Stimulated activated CD4-positive, alpha-beta T cell treated with anti-CD3 and anti-CD28 coated beads, Interleukin-12 subunit alpha, Interleukin-12 subunit beta, amount 100 ng/mL, for 4 hours (primary cell): ENCODE measurements around the gene ZNF732.
"Not testable (repeated sequence)": the region's sequence is repeated elsewhere in the genome, so short reads cannot be mapped to it uniquely, and the experiment has no call there.

Source experiments
- DNase-seq: peaks from one replicate; pipeline ENCODE4 v3.0.0-alpha.2; 2020

ZNF732 gene

GRCh38 chr4:304969-305680 is at the start of gene ZNF732:
TSS of gene ZNF732 (minus strand) at chr4:305474. CDS start at chr4:305310, 164 bp downstream.
- DNase-seq = no peak

DNA sequence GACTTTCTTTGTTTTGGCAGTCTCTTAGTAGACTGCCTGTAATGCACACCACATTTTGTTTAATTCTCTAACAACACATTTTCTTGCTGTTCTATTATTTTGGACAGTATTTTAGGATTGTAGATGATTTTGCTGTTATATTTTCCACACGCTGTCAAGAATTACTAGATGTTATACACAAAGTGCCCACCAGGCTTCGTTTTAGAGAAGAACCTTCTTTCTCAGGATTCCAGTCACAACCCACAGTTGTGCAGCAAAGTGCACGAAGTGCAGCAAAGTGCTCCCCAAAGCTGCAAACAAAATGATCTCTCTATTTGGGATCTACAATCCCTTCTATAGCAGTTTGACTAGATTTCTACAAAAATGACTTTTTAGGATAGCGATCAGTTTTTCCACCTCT is 34.7 kb upstream of the ZNF732 start:
- no peak for DNase-seq

GRCh38 chr4:338759-339097 is 33.5 kb upstream of the ZNF732 start:
- no peak for DNase-seq

DNA sequence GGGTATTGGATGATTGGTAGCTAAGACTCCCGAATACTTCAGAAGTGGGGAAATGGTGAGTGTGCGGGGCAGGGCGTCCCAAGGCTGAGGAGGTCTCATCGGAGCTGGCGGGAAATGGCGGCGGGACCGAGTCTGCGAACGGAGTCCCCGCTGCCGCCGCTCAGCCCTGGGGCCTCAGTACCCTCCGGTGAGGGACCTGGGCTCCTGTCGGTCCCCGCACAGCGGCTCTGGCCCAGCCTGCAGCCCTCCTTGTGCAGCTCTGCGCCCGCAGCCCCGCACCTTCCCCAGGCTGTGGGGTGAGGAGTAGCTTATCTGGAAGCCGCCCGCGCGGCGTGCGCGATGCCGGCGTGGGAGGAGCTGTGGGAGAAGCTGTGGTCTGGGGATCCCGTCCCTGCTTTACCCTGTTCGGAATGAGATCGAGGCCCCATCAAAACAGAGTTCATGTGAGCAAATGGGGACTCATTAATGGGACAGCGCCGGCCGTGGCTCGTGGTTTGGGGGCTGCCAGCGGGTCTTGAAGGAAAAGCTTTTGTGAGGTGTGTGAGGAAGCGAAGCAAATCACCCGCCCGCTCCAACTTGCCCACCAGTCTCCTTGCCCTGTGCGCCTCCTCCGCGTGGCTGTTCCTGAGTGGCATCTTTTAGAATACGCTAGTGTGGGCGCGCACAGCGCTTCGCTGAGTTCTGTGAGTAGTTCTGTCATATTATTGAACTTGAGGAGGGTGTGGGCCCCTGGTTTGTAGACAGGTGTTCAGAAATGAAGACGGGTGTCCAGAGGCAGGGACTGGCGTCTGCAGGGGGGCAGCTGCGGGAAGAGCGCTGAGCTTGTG is 32.9 kb upstream of the ZNF732 start:
- peak; percentile 54 for DNase-seq

DNA sequence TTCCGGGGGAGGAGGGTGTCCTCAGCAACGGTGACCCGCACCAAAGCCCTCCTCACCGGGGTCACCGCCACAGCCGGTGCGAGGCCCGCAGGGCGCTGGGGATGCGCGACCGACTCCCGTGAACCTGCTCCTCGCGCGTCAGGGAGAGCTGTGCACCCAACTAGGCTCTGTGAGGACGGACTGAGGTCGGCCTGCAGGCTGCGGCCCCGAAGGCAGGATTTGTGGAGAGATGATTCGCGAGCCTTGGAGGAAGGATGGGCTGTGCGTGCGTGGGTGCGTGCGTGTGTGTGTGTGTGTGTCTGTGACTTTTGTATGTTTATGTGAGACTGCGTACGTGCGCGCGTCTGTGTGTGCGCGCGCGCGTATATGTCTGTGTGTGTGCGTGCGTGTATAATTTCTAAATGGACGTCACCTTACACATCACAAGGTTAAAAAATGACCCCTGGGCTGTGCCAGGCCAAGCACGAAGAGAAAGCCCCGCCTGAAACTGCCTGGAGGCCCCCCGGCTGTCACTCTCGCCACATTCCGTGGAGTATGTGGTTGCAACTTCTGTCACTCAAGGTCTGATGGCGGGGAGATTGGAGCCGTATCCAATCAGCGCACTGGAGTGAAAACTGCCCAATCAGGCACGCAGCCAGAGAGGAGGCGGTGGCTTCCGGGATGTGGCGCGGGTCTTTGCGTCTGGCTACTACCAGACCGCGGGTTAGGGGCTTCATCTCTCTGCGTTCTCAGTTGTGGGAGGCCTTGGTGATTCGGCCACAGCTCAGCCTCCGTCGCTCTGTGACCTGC is 32.1 kb upstream of the ZNF732 start, which contains the start of gene ZNF141:
Gene ZNF141, plus strand, starts transcription at position 672 of the 789 bp plus-strand sequence. CDS start 170 bp downstream, outside the sequence.
- DNase-seq = peak; percentile 80

DNA sequence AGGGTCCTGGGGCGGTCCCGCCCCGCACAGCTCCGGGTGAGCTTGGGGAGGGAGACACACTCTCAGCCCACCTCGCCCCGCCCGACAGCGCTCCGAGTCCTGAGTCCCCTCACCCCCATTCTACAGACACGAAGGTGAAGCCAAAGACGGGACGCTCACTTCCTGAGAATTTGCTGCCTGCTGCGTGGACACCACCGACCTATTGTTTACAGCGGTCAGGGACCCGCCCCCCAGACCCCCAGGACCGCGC is 31.5 kb upstream of the ZNF732 start:
- DNase-seq = no peak

GRCh38 chr4:336099-336892 is 31.0 kb upstream of the ZNF732 start:
- no peak for DNase-seq

DNA sequence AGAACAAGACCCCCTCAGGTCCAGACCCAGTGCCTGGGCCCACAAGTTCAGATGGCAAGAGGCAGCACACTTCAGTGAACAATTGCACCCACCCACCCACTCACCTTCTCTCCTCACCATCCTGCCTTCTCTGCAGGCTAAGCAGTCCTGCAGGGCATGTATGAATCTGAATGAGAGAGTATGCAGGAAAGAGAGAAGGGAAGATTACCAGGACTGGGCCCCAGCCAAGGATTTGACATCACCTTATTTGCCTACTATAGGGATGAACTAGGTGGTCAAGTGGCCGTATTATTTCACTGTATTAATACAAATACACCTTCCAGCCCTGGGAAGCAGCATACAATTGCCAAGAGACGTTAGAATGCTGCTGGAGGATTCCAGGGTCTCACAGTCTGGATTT is 30.2 kb upstream of the ZNF732 start:
- DNase-seq = no peak

GRCh38 chr4:328729-329128 is 23.5 kb upstream of the ZNF732 start:
- no peak for DNase-seq

- no peak for DNase-seq
Measured at GRCh38 chr4:314296-314903, 9.1 kb upstream of the ZNF732 start.

DNA sequence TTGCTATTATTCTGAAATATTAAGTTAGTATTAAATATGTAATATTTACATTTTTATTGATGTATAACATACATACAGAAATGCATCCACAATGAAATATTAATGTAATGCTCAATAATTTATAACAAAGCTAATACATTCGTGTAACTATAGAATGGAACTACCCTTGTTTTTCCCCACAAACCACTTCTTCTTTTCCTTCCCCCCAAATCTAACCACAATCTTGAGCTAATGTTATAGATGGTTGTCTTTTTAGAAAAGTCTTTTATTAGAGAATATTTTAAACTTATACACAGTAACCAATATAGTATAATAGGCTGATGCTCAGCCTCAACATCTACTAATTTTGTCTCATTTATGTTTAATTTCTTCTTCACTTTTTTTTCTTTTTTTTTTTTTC is 4.5 kb upstream of the ZNF732 start:
- no peak for DNase-seq

DNA sequence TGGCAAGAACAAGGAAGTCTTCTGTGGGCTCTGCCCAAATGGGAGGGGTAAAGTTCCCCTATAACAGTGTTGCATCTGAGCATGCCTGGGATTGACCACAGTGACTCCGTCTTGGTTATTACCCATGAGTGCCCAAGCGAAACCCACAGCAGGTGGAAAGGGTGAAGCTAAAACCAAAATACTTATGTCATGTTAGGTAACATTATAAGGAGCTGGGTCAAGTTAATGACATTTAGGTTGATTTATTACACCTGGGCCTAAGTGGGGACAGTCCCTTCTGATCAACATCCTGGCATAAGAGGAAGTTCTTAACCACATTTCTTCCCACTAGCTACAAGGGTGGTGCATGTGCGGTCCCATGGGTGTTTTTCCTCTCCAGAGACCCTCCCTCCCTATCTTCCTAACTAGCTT is 1.3 kb upstream of the ZNF732 start:
- no peak for DNase-seq

DNA sequence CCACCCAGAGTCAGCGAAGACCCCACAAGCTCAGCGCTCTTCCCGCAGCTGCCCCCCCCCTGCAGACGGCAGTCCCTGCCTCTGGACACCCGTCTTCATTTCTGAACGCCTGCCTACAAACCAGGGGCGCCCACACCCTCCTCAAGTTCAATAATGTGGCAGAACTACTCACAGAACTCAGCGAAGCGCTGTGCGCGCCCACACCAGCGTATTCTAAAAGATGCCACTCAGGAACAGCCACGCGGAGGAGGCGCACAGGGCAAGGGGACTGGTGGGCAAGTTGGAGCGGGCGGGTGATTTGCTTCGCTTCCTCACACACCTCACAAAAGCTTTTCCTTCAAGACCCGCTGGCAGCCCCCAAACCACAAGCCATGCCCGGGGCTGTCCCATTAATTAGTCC is 758 bp downstream of the ZNF732 start:
- not testable (repeated sequence) for DNase-seq

DNA sequence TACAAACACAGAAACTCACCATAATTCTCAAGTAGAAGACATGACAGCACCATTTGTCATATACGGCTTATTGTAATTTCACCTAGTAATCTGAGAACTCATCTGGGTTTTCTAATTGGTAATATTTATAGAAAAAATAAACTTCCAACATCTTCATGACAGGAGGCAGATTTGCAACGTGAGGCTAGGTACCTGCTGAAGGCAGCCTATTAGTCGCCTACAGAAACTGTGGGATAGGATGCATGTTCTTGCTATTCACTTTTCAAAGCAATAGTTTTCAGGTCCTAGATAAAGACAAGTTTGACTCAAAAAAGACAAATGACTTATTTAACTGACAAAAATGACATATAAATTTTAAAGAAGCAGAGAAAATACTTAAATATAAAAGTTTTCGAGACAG is 2.9 kb downstream of the ZNF732 start:
- no peak for DNase-seq

DNA sequence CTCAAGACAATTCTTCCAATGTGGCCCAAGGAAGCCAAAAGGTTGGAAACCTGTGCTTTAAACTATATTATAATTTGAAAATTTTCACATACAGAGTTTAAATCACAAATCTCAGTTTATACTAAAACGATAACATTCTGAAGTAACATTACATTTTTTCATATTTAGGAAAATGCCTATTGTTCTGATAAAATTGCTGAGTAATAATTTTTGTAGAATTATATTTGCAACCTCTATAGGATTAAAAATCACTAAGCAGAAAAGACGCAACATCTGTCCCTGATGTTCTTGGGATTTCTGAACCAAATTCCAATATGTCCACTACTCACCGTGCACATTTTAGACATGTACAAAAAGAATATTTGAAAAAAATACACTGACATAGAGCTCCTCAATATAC is 10.5 kb downstream of the ZNF732 start:
- no peak for DNase-seq

GRCh38 chr4:288891-289290 is 16.4 kb downstream of the ZNF732 start:
- DNase-seq = no peak

GRCh38 chr4:273309-274017 is 31.8 kb downstream of the ZNF732 start:
- DNase-seq = no peak

- DNase-seq = no peak
Measured at GRCh38 chr4:271492-272103, 33.7 kb downstream of the ZNF732 start.

DNA sequence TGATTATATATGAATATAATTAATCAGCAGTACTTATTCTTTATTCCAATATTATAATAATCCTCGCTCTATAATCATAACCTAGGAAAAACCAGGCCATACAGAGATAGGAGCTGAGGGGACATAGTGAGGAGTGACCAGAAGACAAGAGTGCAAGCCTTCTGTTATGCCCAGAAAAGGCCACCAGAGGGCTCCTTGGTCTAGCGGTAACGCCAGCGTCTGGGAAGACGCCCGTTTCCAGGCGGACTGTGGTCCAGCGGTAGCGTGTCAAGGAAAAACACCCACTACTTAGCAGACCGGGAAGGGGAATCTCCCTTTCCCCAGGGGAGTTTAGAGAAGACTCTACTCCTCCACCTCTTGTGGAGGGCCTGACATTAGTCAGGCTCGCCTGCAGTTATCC is 46.0 kb downstream of the ZNF732 start:
- not testable (repeated sequence) for DNase-seq

- DNase-seq = no peak
Measured at GRCh38 chr4:256492-256891, 48.8 kb downstream of the ZNF732 start.
